HG03095 (cell line): ENCODE measurements around the gene G2E3.
"Not testable (repeated sequence)": the region's sequence is repeated elsewhere in the genome, so short reads cannot be mapped to it uniquely, and the experiment has no call there.

Source experiments
- ATAC-seq: cut with Tn5 transposase; IDR thresholded peaks from one replicate; pipeline ENCODE4 v1.9.1; 2021; ENCODE audit warnings: moderate library complexity; ENCODE audit not compliant: unreplicated experiment

Gene G2E3

GRCh38 chr14:30558675-30559555 lies at the start of gene G2E3:
G2E3 (plus strand) TSS chr14:30559158; CDS start chr14:30581080, 21,922 bp downstream.
- peak; percentile 98 for ATAC-seq

GRCh38 chr14:30517737-30518136 lies 41.2 kb upstream of the G2E3 start:
- no peak for ATAC-seq

- no peak for ATAC-seq
These were observed 39.9 kb upstream of the G2E3 start for GRCh38 chr14:30518867-30519560.

GRCh38 chr14:30519961-30520360 lies 39.0 kb upstream of the G2E3 start:
- no peak for ATAC-seq

- no peak for ATAC-seq
These were observed 38.4 kb upstream of the G2E3 start for GRCh38 chr14:30520536-30520935.

GRCh38 chr14:30521899-30522736 lies 36.8 kb upstream of the G2E3 start:
- peak; percentile 69 for ATAC-seq

GRCh38 chr14:30525833-30526232 lies 33.1 kb upstream of the G2E3 start:
- ATAC-seq: no peak

- no peak for ATAC-seq
These were observed 31.8 kb upstream of the G2E3 start for GRCh38 chr14:30527196-30527595.

- no peak for ATAC-seq
These were observed 30.8 kb upstream of the G2E3 start for GRCh38 chr14:30528119-30528518.

GRCh38 chr14:30528778-30529642 lies 29.9 kb upstream of the G2E3 start:
- ATAC-seq: no peak

- no peak for ATAC-seq
These were observed 26.7 kb upstream of the G2E3 start for GRCh38 chr14:30532264-30532663.

GRCh38 chr14:30533126-30533525 lies 25.8 kb upstream of the G2E3 start:
- ATAC-seq: no peak

GRCh38 chr14:30541318-30541717 lies 17.6 kb upstream of the G2E3 start:
- ATAC-seq: no peak

- not testable (repeated sequence) for ATAC-seq
These were observed 12.2 kb upstream of the G2E3 start for GRCh38 chr14:30546735-30547134.

- ATAC-seq: no peak
These were observed 11.4 kb upstream of the G2E3 start for GRCh38 chr14:30547388-30548048.

GRCh38 chr14:30550335-30550734 lies 8.6 kb upstream of the G2E3 start:
- no peak for ATAC-seq

GRCh38 chr14:30551460-30551859 lies 7.5 kb upstream of the G2E3 start:
- no peak for ATAC-seq

GRCh38 chr14:30553311-30553989 lies 5.5 kb upstream of the G2E3 start:
- no peak for ATAC-seq

GRCh38 chr14:30558362-30558674 lies 640 bp upstream of the G2E3 start:
- ATAC-seq: no peak
